H1 (cell line): Measurements from ENCODE around the gene UBA3. TPM values are rescaled to one million over a fixed set of nuclear protein-coding genes. Genes with fewer than 3 reads are reported as not detected.

Experiments used
- SP1 ChIP-seq: IDR thresholded peaks from 2 replicates; pipeline ENCODE4 v1.6.1; 2011; ENCODE audit warnings: low read depth, low read length
- polyA plus RNA-seq, 7 experiments: library from polyadenylated mRNA; depleted of rRNA in 3 of 7; stranded (reverse) in 5 of 7; unstranded in 2 of 7; fragments of >200 nt in 5 of 7; fragments of 200-250 nt in 2 of 7; gene quantifications; 1 replicate in 5 of 7; 2 replicates in 1 of 7; 4 replicates in 1 of 7; pipeline versions ENCODE4 v1.2.1 to v1.2.3, GENCODE V29; 2011 to 2013; ENCODE audit warnings: missing spikeins in 2 of 7, mixed read lengths in 2 of 7
- total RNA-seq: library from RNA; stranded (reverse); fragmentation: NEBNext Ultra II Directional; extraction: Animal tissue kit (Norgen Biotek cat#: 25700); gene quantifications from 2 replicates; pipeline ENCODE4 v1.2.1, GENCODE V29; 2021

Gene UBA3
- total and polyA plus RNA-seq, 2 of the 8 experiments (the other 6 are each of a cell fraction or from before 2014, with no cell fraction given): 40.8 to 97.8 TPM

GRCh38 chr3:69087030-69087791 is 7.0 kb upstream of the UBA3 start (continued):
- no peak for TF ChIP-seq SP1
